GDM1 (cell line): ENCODE measurements around the gene ZNHIT1.

ENCODE experiments used
- DNase-seq: peaks from one replicate; lab custom pipeline; 2025; lab: John Stamatoyannopoulos, UW

The ZNHIT1 gene

GRCh38 chr7:101218236-101219125, 516 bp downstream of the ZNHIT1 start:
- no peak for DNase-seq

GRCh38 chr7:101220295-101220694, 2.3 kb downstream of the ZNHIT1 start:
- no peak for DNase-seq

- DNase-seq, result no peak
These were observed 4.4 kb downstream of the ZNHIT1 start for GRCh38 chr7:101222275-101222830.

GRCh38 chr7:101223528-101223927, 5.6 kb downstream of the ZNHIT1 start:
- DNase-seq, result no peak

GRCh38 chr7:101225650-101226049, 7.7 kb downstream of the ZNHIT1 start:
- no peak for DNase-seq

GRCh38 chr7:101226721-101227120, 8.8 kb downstream of the ZNHIT1 start:
- DNase-seq, result no peak

- no peak for DNase-seq
These were observed 13.7 kb downstream of the ZNHIT1 start for GRCh38 chr7:101231644-101232043.

- no peak for DNase-seq
These were observed 14.3 kb downstream of the ZNHIT1 start for GRCh38 chr7:101232141-101232850.

- DNase-seq, result no peak
These were observed 16.1 kb downstream of the ZNHIT1 start for GRCh38 chr7:101233907-101234547.

- no peak for DNase-seq
These were observed 16.7 kb downstream of the ZNHIT1 start for GRCh38 chr7:101234636-101235035.

GRCh38 chr7:101235050-101235449, 17.1 kb downstream of the ZNHIT1 start:
- DNase-seq, result peak; percentile 53

GRCh38 chr7:101235522-101235921, 17.6 kb downstream of the ZNHIT1 start:
- no peak for DNase-seq

- no peak for DNase-seq
These were observed 18.4 kb downstream of the ZNHIT1 start for GRCh38 chr7:101236292-101236835.

- peak; percentile 82 for DNase-seq
These were observed 19.5 kb downstream of the ZNHIT1 start, which contains the start of gene CLDN15 for GRCh38 chr7:101237206-101238067. CLDN15 (minus strand) TSS chr7:101237802; CDS start chr7:101237581, 221 bp downstream.

GRCh38 chr7:101238226-101239182, 20.5 kb downstream of the ZNHIT1 start:
- DNase-seq, result no peak

GRCh38 chr7:101239191-101239950, 21.4 kb downstream of the ZNHIT1 start:
- peak; percentile 70 for DNase-seq

- no peak for DNase-seq
These were observed 21.9 kb downstream of the ZNHIT1 start for GRCh38 chr7:101239951-101240220.

GRCh38 chr7:101240226-101241014, 22.5 kb downstream of the ZNHIT1 start:
- DNase-seq, result no peak

- DNase-seq, result no peak
These were observed 23.0 kb downstream of the ZNHIT1 start for GRCh38 chr7:101241015-101241363.
